CD14-positive monocyte (primary cell): ENCODE data around the gene PRRG4. TPM values are rescaled to one million over a fixed set of nuclear protein-coding genes. Genes with fewer than 3 reads are reported as not detected.

Source experiments
- DNase-seq, 3 donors: peaks; one replicate each; pipeline ENCODE4 v3.0.0-alpha.2; 2011 to 2022
- H2AFZ ChIP-seq: 2 replicates; pipeline ENCODE4 v1.6.0; 2012; ENCODE audit warnings: mild to moderate bottlenecking, low read depth, low read length, inconsistent platforms; ENCODE audit not compliant: insufficient read depth, poor library complexity, severe bottlenecking
- H3K27ac ChIP-seq, 2 donors: 1 replicate in 1 of 2; 2 replicates in 1 of 2; pipeline ENCODE4 v1.5.1; 2012 to 2013; ENCODE audit warnings: low read length in 2 of 2, control low read depth in 1 of 2, inconsistent platforms in 1 of 2, low read depth in 1 of 2, mild to moderate bottlenecking in 1 of 2
- H3K27me3 ChIP-seq, 2 donors: one replicate each; pipeline versions ENCODE4 v1.6.0 to v1.6.1; 2011 to 2013; ENCODE audit warnings: low read length in 2 of 2; ENCODE audit not compliant: control insufficient read depth in 2 of 2, insufficient read depth in 2 of 2
- H3K36me3 ChIP-seq, 2 donors: replicated peaks in 1 of 2; 1 replicate in 1 of 2; 2 replicates in 1 of 2; pipeline versions ENCODE4 v1.5.1 to v1.6.1; 2012 to 2013; ENCODE audit warnings: low read length in 2 of 2, control low read depth in 1 of 2, inconsistent platforms in 1 of 2, mild to moderate bottlenecking in 1 of 2; ENCODE audit not compliant: insufficient read depth in 2 of 2, control insufficient read depth in 1 of 2
- H3K4me1 ChIP-seq, 2 donors: 1 replicate in 1 of 2; 2 replicates in 1 of 2; pipeline versions ENCODE4 v1.5.1 to v1.6.1; 2012 to 2013; ENCODE audit warnings: low read length in 2 of 2, control low read depth in 1 of 2, inconsistent platforms in 1 of 2, mild to moderate bottlenecking in 1 of 2, moderate library complexity in 1 of 2; ENCODE audit not compliant: insufficient read depth in 2 of 2, control insufficient read depth in 1 of 2
- H3K4me2 ChIP-seq: replicated peaks from 2 replicates; pipeline ENCODE3; 2012; ENCODE audit warnings: low read length, moderate library complexity, mild to moderate bottlenecking; ENCODE audit not compliant: poor library complexity, severe bottlenecking; ENCODE audit errors: extremely low read depth
- H3K4me3 ChIP-seq, 3 experiments: fragments of 200-600 bp in 1 of 3; sonication (generic) in 1 of 3; replicated peaks in 1 of 3; 1 replicate in 2 of 3; 2 replicates in 1 of 3; pipeline ENCODE4 v1.5.1; 2011 to 2013; ENCODE audit warnings: low read length in 3 of 3, mild to moderate bottlenecking in 3 of 3, control low read depth in 2 of 3, low read depth in 2 of 3, inconsistent platforms in 1 of 3, moderate library complexity in 1 of 3
- H3K79me2 ChIP-seq: 2 replicates; pipeline ENCODE4 v1.6.0; 2012; ENCODE audit warnings: mild to moderate bottlenecking, control low read depth, inconsistent platforms, low read length, moderate library complexity; ENCODE audit not compliant: insufficient read depth
- H3K9ac ChIP-seq: 2 replicates; pipeline ENCODE4 v1.6.0; 2017; ENCODE audit warnings: low read length, mild to moderate bottlenecking; ENCODE audit not compliant: insufficient read depth, poor library complexity, severe bottlenecking
- H3K9me3 ChIP-seq, 2 donors: replicated peaks in 1 of 2; 1 replicate in 1 of 2; 2 replicates in 1 of 2; pipeline versions ENCODE4 v1.5.1 to v1.6.1; 2012 to 2013; ENCODE audit warnings: low read length in 2 of 2, control low read depth in 1 of 2; ENCODE audit not compliant: control insufficient read depth in 1 of 2, insufficient read depth in 1 of 2
- H4K20me1 ChIP-seq: 2 replicates; pipeline ENCODE4 v1.6.0; 2012; ENCODE audit warnings: mild to moderate bottlenecking, low read length, control low read depth, moderate library complexity; ENCODE audit not compliant: insufficient read depth
- H3K27ac Mint-ChIP-seq, 7 donors: one replicate each; pipeline ENCODE4 v1.8.0; 2020; ENCODE audit warnings: mild to moderate bottlenecking in 7 of 7, mixed read lengths in 7 of 7, moderate library complexity in 6 of 7, inconsistent platforms in 2 of 7
- H3K27me3 Mint-ChIP-seq, 3 donors: one replicate each; pipeline ENCODE4 v1.8.0; 2021 to 2022; ENCODE audit warnings: low read depth in 3 of 3, mild to moderate bottlenecking in 3 of 3, mixed read lengths in 3 of 3, moderate library complexity in 3 of 3, inconsistent platforms in 1 of 3
- H3K36me3 Mint-ChIP-seq, 2 donors: one replicate each; pipeline ENCODE4 v1.8.0; 2020; ENCODE audit warnings: mixed read lengths in 2 of 2, inconsistent platforms in 1 of 2, mild to moderate bottlenecking in 1 of 2
- H3K4me1 Mint-ChIP-seq: one replicate; pipeline ENCODE4 v1.8.0; 2020; ENCODE audit warnings: mild to moderate bottlenecking, mixed read lengths
- H3K4me3 Mint-ChIP-seq, 2 donors: one replicate each; pipeline ENCODE4 v1.8.0; 2020; ENCODE audit warnings: mild to moderate bottlenecking in 2 of 2, mixed read lengths in 2 of 2, moderate library complexity in 1 of 2
- H3K9me3 Mint-ChIP-seq, 7 donors: one replicate each; pipeline ENCODE4 v1.8.0; 2020 to 2022; ENCODE audit warnings: mixed read lengths in 7 of 7, mild to moderate bottlenecking in 6 of 7, moderate library complexity in 6 of 7, inconsistent platforms in 2 of 7
- WGBS: methylation state at CpG from one replicate; pipeline ENCODE4 v1.1.5; 2013; ENCODE audit warnings: missing lambda C conversion rate; ENCODE audit not compliant: insufficient coverage; 5-methylcytosine and 5-hydroxymethylcytosine counted together
- intact Hi-C, 2 donors: fragments of 100-400 bp; cut with micrococcal nuclease; formaldehyde crosslinking; loops; one replicate each; pipeline versions ENCODE4 v1.15.0 to v1.15.1; 2023
- polyA plus RNA-seq, 3 donors: library from polyadenylated mRNA; depleted of rRNA in 1 of 3; unstranded in 2 of 3; stranded (reverse) in 1 of 3; fragments of 300-500 nt in 2 of 3; fragments of >200 nt in 1 of 3; fragmentation: Illumina TruSeq in 2 of 3; gene quantifications; 1 replicate in 2 of 3; 2 replicates in 1 of 3; pipeline ENCODE4 v1.2.3, GENCODE V29; 2012 to 2021
- TF ChIP-seq, protein P1 (sequence below): fragments of 200-600 bp; IDR thresholded peaks from one replicate; pipeline ENCODE4 v1.8.0; 2022; ENCODE audit warnings: antibody characterized with exemption, mild to moderate bottlenecking

The PRRG4 gene
- polyA plus RNA-seq, 3 donors = 3.5 to 9.9 (median 8.7) TPM

DNA sequence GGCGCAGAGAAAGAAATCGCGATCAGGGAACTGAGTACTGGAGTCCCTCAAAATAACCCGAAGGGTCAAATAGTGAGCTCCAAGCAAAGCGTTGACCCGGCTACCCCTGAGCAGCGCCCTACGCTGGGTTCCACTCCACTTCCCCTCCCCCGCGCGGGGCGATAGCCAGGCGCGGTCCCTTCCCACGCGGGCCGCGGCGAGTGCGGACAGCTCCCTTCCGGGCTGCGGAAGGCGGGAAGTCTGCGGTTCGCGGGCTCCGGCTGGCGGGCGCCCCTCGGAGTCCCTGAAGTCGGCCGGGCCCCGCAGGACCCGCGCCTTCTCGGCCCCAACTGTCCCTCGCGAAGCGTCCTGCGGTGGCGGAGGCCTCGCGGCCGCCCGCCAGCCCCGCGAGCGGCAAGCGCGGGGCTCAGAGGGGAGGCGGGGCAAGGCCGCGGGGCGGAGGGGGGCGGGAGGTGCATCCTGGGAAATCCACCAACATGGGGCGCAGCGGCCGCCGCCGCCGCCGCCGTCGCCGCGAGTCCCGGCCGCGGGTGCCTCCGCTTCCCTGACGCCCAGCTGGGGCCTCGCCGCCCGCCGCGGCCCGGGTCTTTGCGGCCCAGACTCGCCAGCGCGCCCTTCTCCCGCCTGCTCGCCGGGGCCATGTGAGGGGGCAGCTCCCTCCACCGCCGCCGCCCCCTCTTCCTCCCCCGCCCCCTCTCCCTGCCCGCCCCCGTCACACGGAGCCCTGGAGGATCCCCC, 62.8 kb downstream of the PRRG4 start, which contains the start of gene QSER1:
QSER1 (plus strand) TSS at position 457 of the 738 bp plus-strand sequence. CDS start 315 bp downstream, outside the sequence.
- peaks cover 14 to 24% of the 10 kb centered on the region in 2 donors for H3K4me1 ChIP-seq
- no peaks in the 10 kb centered on the region for H3K36me3 Mint-ChIP-seq
- H3K79me2 ChIP-seq = peaks cover 45% of the 10 kb centered on the region
- peak within 1 kb of the TSS; percentile 85 for H3K9ac ChIP-seq
- H2AFZ ChIP-seq = peak within 1 kb of the TSS; percentile 95
- peak within 1 kb of the TSS; percentile 95 to 97 for H3K4me3 Mint-ChIP-seq
- intact Hi-C loops = loop anchor here (5.0 to 10.0 kb wide), 2 partner anchors 40 to 308 kb away; partner anchors contain the start of gene EIF3M (in 1 of the 2)
- H3K4me1 Mint-ChIP-seq = peaks cover 25% of the 10 kb centered on the region
- H3K27me3 ChIP-seq = no peaks in the 10 kb centered on the region
- 0% methylated on average over 77 of the region's 91 CpGs for WGBS
- TF ChIP-seq, protein P1, sequence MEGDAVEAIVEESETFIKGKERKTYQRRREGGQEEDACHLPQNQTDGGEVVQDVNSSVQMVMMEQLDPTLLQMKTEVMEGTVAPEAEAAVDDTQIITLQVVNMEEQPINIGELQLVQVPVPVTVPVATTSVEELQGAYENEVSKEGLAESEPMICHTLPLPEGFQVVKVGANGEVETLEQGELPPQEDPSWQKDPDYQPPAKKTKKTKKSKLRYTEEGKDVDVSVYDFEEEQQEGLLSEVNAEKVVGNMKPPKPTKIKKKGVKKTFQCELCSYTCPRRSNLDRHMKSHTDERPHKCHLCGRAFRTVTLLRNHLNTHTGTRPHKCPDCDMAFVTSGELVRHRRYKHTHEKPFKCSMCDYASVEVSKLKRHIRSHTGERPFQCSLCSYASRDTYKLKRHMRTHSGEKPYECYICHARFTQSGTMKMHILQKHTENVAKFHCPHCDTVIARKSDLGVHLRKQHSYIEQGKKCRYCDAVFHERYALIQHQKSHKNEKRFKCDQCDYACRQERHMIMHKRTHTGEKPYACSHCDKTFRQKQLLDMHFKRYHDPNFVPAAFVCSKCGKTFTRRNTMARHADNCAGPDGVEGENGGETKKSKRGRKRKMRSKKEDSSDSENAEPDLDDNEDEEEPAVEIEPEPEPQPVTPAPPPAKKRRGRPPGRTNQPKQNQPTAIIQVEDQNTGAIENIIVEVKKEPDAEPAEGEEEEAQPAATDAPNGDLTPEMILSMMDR = no peak
- H3K9me3 Mint-ChIP-seq = peaks cover 2 to 10% (median 5%) of the 10 kb centered on the region in 7 donors
- H3K4me3 ChIP-seq = peak within 1 kb of the TSS; percentile 74 to 96 (median 93)
- H4K20me1 ChIP-seq = no peaks in the 10 kb centered on the region
- no peaks in the 10 kb centered on the region for H3K36me3 ChIP-seq
- peak within 1 kb of the TSS; percentile 91 for H3K4me2 ChIP-seq
- H3K27me3 Mint-ChIP-seq = peaks cover 2 to 6% (median 3%) of the 10 kb centered on the region in 3 donors
- H3K27ac ChIP-seq = peak within 1 kb of the TSS; percentile 76 to 84
- DNase-seq = peak in 2 of 3 donors; percentile 47 to 53
- H3K9me3 ChIP-seq = peaks cover 0 to 5% of the 10 kb centered on the region in 2 donors
- peak within 1 kb of the TSS; percentile 83 to 95 (median 92) for H3K27ac Mint-ChIP-seq

DNA sequence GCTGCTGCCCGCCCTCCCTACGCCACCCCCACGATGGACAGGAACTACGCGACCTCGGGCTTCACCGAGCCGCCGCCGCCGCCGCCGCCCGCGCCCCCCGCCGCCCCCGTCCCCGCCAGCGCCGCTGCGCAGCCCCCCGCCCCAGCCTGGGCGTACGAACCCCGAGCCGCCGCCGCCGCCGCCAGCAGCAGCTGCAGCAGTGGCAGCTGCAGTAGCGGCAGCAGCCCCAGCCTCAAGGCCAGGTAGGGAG, 63.3 kb downstream of the PRRG4 start:
- peak overlapping the region; percentile 85 for H3K9ac ChIP-seq
- H4K20me1 ChIP-seq = no peaks in the 10 kb centered on the region
- H3K4me3 ChIP-seq = peak overlapping the region; percentile 74 to 96 (median 93)
- peaks cover 0 to 5% (median under 1%) of the 10 kb centered on the region in 7 donors for H3K9me3 Mint-ChIP-seq
- peaks cover 14 to 24% of the 10 kb centered on the region in 2 donors for H3K4me1 ChIP-seq
- TF ChIP-seq, protein P1 = no peak
- H3K4me2 ChIP-seq = peak overlapping the region; percentile 91
- peak overlapping the region in 1 of 7 donors; percentile 83 for H3K27ac Mint-ChIP-seq
- peaks cover 50% of the 10 kb centered on the region for H3K79me2 ChIP-seq
- H3K4me3 Mint-ChIP-seq = peak overlapping the region in 1 of 2 donors; percentile 95
- H3K4me1 Mint-ChIP-seq = peaks cover 25% of the 10 kb centered on the region
- under 1% methylated on average over 12 of the region's 32 CpGs for WGBS
- peaks cover 2 to 6% (median 3%) of the 10 kb centered on the region in 3 donors for H3K27me3 Mint-ChIP-seq
- H3K27ac ChIP-seq = peak overlapping the region in 1 of 2 donors; percentile 76
- DNase-seq = no peak
- intact Hi-C loops = loop anchor here (5.0 to 10.0 kb wide), 2 partner anchors 41 to 308 kb away; partner anchors contain the start of gene EIF3M (in 1 of the 2)
- H3K9me3 ChIP-seq = peaks cover 0 to 3% of the 10 kb centered on the region in 2 donors
- H3K36me3 Mint-ChIP-seq = no peaks in the 10 kb centered on the region
- no peaks in the 10 kb centered on the region for H3K36me3 ChIP-seq
- peak overlapping the region; percentile 95 for H2AFZ ChIP-seq
- no peaks in the 10 kb centered on the region for H3K27me3 ChIP-seq
